COLO668 (cell line): ENCODE measurements around the gene MED12L.

Source experiments
- DNase-seq: peaks from one replicate; lab custom pipeline; 2025; ENCODE audit not compliant: unreplicated experiment; lab: John Stamatoyannopoulos, UW

MED12L gene

GRCh38 chr3:151316267-151316991 lies 231.0 kb downstream of the MED12L start, which contains the start of gene GPR87:
TSS of gene GPR87 (minus strand) at chr3:151316820. CDS start at chr3:151300100, 16,720 bp downstream.
- DNase-seq, result no peak

- DNase-seq, result no peak
Observed at GRCh38 chr3:151318313-151318712, 232.8 kb downstream of the MED12L start.

- DNase-seq, result no peak
Observed at GRCh38 chr3:151318991-151319390, 233.5 kb downstream of the MED12L start.

- DNase-seq, result no peak
Observed at GRCh38 chr3:151319628-151320027, 234.2 kb downstream of the MED12L start.

GRCh38 chr3:151320131-151320530 lies 234.7 kb downstream of the MED12L start:
- no peak for DNase-seq

GRCh38 chr3:151321526-151321925 lies 236.1 kb downstream of the MED12L start:
- DNase-seq, result no peak

- no peak for DNase-seq
Observed at GRCh38 chr3:151322511-151322910, 237.0 kb downstream of the MED12L start.

- no peak for DNase-seq
Observed at GRCh38 chr3:151327571-151328198, 242.2 kb downstream of the MED12L start.

- no peak for DNase-seq
Observed at GRCh38 chr3:151328298-151328995, 243.0 kb downstream of the MED12L start.

- DNase-seq, result no peak
Observed at GRCh38 chr3:151329363-151329762, 243.9 kb downstream of the MED12L start, which contains the start of gene P2RY13. TSS of gene P2RY13 (minus strand) at chr3:151329549. CDS start at chr3:151329528, 21 bp downstream.

- DNase-seq, result no peak
Observed at GRCh38 chr3:151330379-151330778, 244.9 kb downstream of the MED12L start.

GRCh38 chr3:151330899-151331298 lies 245.4 kb downstream of the MED12L start:
- DNase-seq, result no peak

GRCh38 chr3:151331696-151332095 lies 246.2 kb downstream of the MED12L start:
- no peak for DNase-seq

GRCh38 chr3:151345859-151346258 lies 260.4 kb downstream of the MED12L start:
- no peak for DNase-seq

- DNase-seq, result no peak
Observed at GRCh38 chr3:151346292-151346691, 260.8 kb downstream of the MED12L start.

- no peak for DNase-seq
Observed at GRCh38 chr3:151347432-151347831, 262.0 kb downstream of the MED12L start.

- no peak for DNase-seq
Observed at GRCh38 chr3:151350656-151351055, 265.2 kb downstream of the MED12L start.

GRCh38 chr3:151351219-151351618 lies 265.8 kb downstream of the MED12L start:
- no peak for DNase-seq

GRCh38 chr3:151351648-151352047 lies 266.2 kb downstream of the MED12L start:
- DNase-seq, result no peak

- DNase-seq, result no peak
Observed at GRCh38 chr3:151356794-151357462, 271.5 kb downstream of the MED12L start.

- no peak for DNase-seq
Observed at GRCh38 chr3:151357463-151357850, 272.0 kb downstream of the MED12L start.
